8988T (cell line): Measurements from ENCODE around the gene ADGRG6.
"Not testable (repeated sequence)": the region's sequence is repeated elsewhere in the genome, so short reads cannot be mapped to it uniquely, and the experiment has no call there.

ENCODE experiments used
- DNase-seq: peaks from one replicate; pipeline ENCODE4 v3.0.0; 2011

The ADGRG6 gene

GRCh38 chr6:142323377-142323776, 21.6 kb downstream of the ADGRG6 start:
- no peak for DNase-seq

GRCh38 chr6:142324111-142324510, 22.3 kb downstream of the ADGRG6 start:
- DNase-seq, result no peak

GRCh38 chr6:142325111-142325510, 23.3 kb downstream of the ADGRG6 start:
- DNase-seq, result no peak

- DNase-seq, result no peak
Measured at GRCh38 chr6:142326540-142326939, 24.7 kb downstream of the ADGRG6 start.

GRCh38 chr6:142328070-142328469, 26.3 kb downstream of the ADGRG6 start:
- DNase-seq, result no peak

GRCh38 chr6:142329486-142330113, 27.8 kb downstream of the ADGRG6 start:
- no peak for DNase-seq

GRCh38 chr6:142331075-142331551, 29.3 kb downstream of the ADGRG6 start:
- DNase-seq, result no peak

- DNase-seq, result no peak
Measured at GRCh38 chr6:142331601-142332000, 29.8 kb downstream of the ADGRG6 start.

GRCh38 chr6:142332393-142333098, 30.7 kb downstream of the ADGRG6 start:
- no peak for DNase-seq

- DNase-seq, result no peak
Measured at GRCh38 chr6:142333431-142333830, 31.6 kb downstream of the ADGRG6 start.

GRCh38 chr6:142334294-142334693, 32.5 kb downstream of the ADGRG6 start:
- no peak for DNase-seq

- no peak for DNase-seq
Measured at GRCh38 chr6:142335415-142335814, 33.6 kb downstream of the ADGRG6 start.

- DNase-seq, result no peak
Measured at GRCh38 chr6:142336183-142336582, 34.4 kb downstream of the ADGRG6 start.

GRCh38 chr6:142336787-142337186, 35.0 kb downstream of the ADGRG6 start:
- no peak for DNase-seq

- DNase-seq, result no peak
Measured at GRCh38 chr6:142339113-142339512, 37.3 kb downstream of the ADGRG6 start.

- DNase-seq, result no peak
Measured at GRCh38 chr6:142339968-142340658, 38.3 kb downstream of the ADGRG6 start.

- no peak for DNase-seq
Measured at GRCh38 chr6:142341855-142342330, 40.1 kb downstream of the ADGRG6 start.

- DNase-seq, result no peak
Measured at GRCh38 chr6:142342986-142343385, 41.2 kb downstream of the ADGRG6 start.

- no peak for DNase-seq
Measured at GRCh38 chr6:142343938-142344337, 42.1 kb downstream of the ADGRG6 start.

GRCh38 chr6:142345261-142345660, 43.5 kb downstream of the ADGRG6 start:
- no peak for DNase-seq

- not testable (repeated sequence) for DNase-seq
Measured at GRCh38 chr6:142346166-142346565, 44.4 kb downstream of the ADGRG6 start.

GRCh38 chr6:142349215-142349823, 47.5 kb downstream of the ADGRG6 start:
- no peak for DNase-seq

- DNase-seq, result no peak
Measured at GRCh38 chr6:142350309-142350708, 48.5 kb downstream of the ADGRG6 start.
